Neural progenitor cell (in vitro differentiated cells): ENCODE data around the gene LYST.

Source experiments
- CTCF ChIP-seq: fragments of 200-600 bp; sonication (generic); IDR thresholded peaks from 2 replicates; pipeline ENCODE4 v1.5.1; 2017; ENCODE audit warnings: antibody characterized with exemption, mild to moderate bottlenecking
- EZH2 ChIP-seq: fragments of 200-600 bp; sonication (generic); IDR thresholded peaks from 2 replicates; pipeline ENCODE4 v1.6.1; 2017; ENCODE audit warnings: antibody characterized with exemption, mild to moderate bottlenecking, moderate library complexity

DNA sequence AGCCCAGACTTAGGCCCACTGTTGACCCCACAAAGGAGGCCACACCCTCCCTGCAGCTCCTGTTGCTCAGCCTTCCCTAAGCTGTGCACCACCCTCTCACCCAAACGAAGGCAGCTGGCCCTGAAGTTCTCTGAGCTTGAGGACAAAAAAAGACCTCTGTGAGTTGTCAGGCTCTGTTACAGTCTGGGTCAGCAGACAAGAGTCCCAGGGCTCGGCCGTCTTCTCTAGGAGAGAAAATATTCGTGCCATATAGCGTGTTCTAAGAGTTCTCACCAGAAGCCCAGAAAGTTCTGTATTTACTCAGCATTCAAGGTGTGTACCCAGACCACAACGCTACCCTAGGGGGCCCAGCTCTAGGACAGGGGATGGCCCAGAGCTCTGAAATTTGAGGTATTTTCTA is 25.5 kb upstream of the LYST start:
- TF ChIP-seq CTCF (no peak), EZH2 (no peak)
